Panc1 (cell line): ENCODE data around the gene SFRP5.

Experiments used
- CTCF ChIP-seq: fragments of 450-650 bp; IDR thresholded peaks from 2 replicates; pipeline ENCODE4 v1.5.1; 2017; ENCODE audit warnings: mild to moderate bottlenecking
- POLR2AphosphoS5 ChIP-seq: IDR thresholded peaks from 2 replicates; pipeline ENCODE4 v1.6.1; 2012; ENCODE audit warnings: mild to moderate bottlenecking, low read depth, low read length, moderate library complexity
- REST ChIP-seq, 2 experiments: IDR thresholded peaks; 2 replicates each; pipeline ENCODE4 v1.6.1; 2011 to 2012; ENCODE audit warnings: low read depth in 2 of 2, control low read depth in 1 of 2, low read length in 1 of 2, mild to moderate bottlenecking in 1 of 2, moderate library complexity in 1 of 2; ENCODE audit not compliant: insufficient read depth in 1 of 2
- SIN3A ChIP-seq: IDR thresholded peaks from 2 replicates; pipeline ENCODE4 v1.6.1; 2012; ENCODE audit warnings: low read depth, mild to moderate bottlenecking, low read length, moderate library complexity, borderline replicate concordance; ENCODE audit not compliant: insufficient read depth

- no peak for TF ChIP-seq CTCF
- no peak for TF ChIP-seq REST (IDR thresholded peaks at IDR 0.05; ENCODE audit: insufficient read depth in 1 of 2, low read depth in 2 of 2, low read length in 1 of 2)
- no peak for TF ChIP-seq POLR2AphosphoS5
- TF ChIP-seq SIN3A, result no peak
These were observed 12.5 kb upstream of the SFRP5 start for GRCh38 chr10:97784200-97784810.
